LoVo (cell line): ENCODE measurements around the gene ANTXR2.
A peak's percentile ranks its signal among the peaks of the same experiment; 100 is the strongest.
"Not testable (repeated sequence)": the region's sequence is repeated elsewhere in the genome, so short reads cannot be mapped to it uniquely, and the experiment has no call there.

Experiments used
- DNase-seq: peaks from one replicate; pipeline ENCODE4 v3.0.0-alpha.2; 2016; ENCODE audit warnings: low spot score

ANTXR2 gene

DNA sequence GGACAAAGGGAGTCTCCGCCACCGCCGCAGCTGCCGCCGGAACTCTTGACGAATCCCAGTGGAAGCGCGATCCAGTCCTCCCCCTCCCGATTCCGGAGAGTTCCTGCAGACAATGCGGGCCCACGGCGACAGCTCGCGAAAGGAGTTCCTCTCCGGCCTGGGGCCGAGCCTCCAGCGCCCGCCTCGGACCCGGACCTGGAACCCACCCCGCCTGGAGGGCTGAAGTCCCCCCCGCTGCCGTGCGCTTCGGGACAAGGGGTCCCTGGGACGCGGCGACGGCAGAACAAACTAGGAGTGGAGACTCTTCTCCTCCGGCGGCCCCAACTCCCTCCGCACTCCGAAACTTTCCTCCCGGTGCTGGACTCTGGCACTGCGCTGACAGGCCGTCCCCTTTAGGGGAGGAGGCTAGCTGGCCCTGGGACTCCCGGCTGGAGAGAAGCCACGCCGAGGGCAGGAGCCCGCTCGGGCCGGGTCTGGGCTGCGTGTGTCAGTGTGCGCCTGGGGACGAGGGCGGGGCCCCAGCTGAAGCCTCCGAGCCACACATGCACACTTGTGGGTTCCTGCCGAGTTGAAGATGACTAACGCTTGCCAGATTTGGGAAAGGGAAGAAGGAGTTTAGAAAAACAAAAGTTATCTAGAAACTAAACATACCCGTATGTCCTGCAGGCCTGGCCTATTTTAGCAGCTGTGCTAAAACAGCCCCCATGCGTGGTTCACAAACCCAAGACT lies at the start of gene ANTXR2:
Gene ANTXR2, minus strand, starts transcription at position 486 of the 729 bp plus-strand sequence. CDS start 669 bp downstream, outside the sequence.
- DNase-seq, result peak; percentile 82

DNA sequence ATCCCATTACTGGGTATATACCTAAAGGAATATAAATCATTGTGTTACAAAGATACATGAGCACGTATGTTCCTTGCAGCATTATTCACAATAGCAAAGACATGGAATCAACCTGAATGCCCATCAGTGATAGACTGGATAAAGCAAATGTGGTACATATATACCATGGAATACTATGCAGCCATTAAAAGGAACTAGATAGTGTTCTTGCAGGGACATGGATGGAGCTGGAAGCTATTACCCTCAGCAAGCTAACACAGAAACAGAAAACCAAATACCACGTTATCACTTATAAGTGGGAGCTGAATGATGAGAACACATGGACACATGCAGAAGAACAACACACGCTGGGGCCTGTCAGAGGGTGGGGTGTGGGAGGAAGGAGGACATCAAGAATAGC lies 48.8 kb upstream of the ANTXR2 start:
- not testable (repeated sequence) for DNase-seq

DNA sequence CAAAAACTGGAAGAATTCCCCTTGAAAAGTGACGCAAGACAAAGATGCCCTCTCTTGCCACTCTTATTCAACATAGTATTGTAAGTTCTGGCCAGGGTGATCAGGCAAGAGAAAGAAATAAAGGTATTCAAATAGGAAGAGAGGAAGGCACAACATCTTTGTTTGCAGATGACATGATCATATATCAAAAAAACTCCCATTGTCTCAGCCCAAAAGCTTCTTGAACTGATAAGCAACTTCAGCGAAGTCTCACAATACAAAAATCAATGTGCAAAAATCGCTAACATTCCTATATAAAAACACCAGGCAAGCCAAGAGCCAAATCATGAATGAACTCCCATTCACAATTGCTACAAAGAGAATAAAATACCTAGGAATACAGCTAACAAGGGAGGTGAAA lies 46.6 kb upstream of the ANTXR2 start:
- not testable (repeated sequence) for DNase-seq

DNA sequence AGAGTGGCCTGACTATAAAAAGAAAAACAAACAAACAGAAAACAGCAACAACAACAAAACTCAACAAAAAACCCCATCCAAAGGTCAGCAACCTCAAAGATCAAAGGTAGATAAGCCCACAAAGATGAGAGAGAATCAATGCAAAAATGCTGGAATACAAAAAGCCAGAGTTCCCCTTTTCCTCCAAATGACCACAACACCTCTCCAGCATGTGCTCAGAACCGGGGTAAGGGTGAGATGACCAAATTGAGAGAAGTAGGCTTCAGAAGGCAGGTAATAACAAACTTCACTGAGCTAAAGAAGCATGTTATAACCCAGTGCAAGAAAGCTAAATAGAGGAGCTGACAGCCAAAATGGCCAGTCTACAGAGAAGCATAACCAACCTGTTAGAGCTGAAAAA lies 43.5 kb upstream of the ANTXR2 start:
- DNase-seq, result no peak

DNA sequence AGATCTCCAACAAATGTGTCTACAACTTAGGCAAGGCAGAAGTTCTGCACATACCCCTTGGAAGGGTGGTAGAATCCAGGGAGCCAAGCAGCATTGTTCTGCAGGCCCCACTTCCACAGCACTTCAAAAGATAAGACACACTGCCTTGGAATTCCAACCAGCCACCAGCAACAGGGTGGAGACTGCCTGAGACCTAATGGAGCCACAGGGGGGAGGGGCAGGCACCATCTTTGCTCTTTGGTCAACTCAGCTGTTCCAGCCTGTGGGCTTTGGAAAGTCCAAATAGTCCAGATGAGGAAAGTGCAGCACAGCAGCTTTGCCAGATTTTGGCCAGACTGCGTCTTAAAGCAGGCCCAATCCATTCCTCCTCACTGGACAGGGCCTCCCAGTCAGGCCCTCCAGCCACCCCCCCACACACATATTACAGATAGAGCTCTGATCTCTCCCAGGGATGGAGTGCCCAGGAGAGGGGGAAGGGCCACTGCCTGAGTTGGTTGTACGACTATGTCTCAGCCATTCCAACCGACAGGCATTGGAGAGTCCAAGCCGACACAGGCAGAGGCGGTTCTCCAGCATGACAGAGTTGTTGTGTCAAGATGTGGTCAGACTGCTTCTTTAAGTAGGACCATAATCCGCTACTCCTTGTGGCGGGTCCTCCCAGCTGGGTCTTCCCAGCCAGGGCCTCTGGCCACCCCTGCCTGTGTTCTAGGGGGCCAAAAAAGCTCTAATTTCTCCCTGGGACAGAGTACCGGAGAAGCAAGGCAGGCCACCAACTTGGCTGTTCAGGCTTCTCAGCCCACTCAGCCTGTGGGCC lies 42.5 kb upstream of the ANTXR2 start:
- DNase-seq, result no peak

DNA sequence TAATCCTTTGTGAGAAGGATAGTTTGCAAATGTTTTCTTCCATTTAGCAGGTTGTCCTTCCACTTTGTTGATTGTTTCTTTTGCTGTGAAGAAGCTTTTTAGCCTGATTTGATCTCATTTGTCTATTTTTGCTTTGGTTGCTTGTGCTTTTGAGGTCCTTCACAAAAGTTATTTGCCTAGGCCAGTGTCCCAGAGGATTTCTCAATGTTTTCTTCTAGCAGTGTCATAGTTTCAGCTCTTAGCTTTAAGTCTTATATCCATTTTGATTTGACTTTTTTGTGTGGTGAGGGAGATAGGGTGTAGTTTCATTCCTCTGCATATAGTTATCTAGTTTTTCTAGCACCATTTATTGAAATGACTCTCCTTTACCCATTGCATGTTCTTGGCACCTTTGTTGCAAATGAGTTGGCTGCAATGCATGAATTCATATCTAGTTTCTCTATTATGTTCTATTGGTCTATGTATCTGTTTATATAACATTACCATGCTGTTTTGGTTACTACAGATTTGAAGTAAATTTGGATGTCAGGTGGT lies 41.8 kb upstream of the ANTXR2 start:
- no peak for DNase-seq

DNA sequence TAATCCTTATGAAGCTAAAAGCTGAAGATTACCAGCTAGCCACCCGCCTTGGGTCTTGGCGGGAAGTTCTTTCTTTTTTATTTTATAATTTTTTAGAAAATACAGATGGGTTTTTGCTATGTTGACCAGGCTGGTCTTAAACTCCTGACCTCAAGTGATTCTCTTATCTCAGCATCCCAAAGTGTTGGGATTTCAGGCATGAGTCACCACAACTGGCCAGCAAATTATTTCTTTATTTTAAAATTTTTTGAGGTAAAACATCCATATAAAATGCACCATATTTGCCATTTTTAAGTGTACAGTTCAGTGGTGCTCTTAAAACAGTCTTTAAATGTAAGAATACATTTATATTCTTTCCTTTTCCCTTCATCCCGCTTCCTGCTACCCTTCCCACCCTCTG lies 40.6 kb upstream of the ANTXR2 start:
- DNase-seq, result no peak

DNA sequence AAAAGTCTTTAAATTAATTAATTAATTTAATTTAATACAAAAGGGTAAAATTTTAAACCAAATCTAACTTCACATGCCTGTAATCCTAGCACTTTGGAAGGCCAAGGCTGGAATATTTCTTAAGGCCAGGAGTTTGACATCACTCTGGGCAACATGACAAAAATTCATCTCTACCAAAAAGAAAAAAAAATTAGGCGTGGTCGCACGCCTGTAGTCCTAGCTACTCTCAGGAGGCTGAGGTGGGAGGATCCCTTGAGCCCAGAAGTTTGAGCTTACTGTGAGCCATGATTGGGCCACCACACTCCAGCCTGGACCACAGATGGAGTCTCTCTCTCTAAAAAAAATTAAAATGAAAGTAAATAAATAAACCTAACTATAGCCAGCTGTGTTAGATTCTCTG lies 39.2 kb upstream of the ANTXR2 start:
- DNase-seq, result no peak

DNA sequence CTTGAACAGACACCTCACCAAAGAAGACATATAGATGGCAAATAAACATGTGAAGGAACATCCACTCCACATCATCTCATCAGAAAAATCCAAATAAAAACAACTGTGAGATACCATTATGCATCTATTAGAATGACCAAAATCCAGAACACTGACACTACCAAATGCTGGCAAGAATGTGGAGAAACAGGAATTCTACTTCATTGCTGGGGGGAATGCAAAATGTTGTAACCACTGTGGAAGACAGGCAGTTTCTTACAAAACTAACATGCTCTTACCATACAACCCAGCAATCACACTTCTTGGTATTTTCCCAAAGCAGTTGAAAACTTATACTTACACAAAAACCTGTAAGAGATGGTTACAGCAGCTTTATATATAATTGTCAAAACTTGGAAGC lies 38.2 kb upstream of the ANTXR2 start:
- DNase-seq, result no peak

DNA sequence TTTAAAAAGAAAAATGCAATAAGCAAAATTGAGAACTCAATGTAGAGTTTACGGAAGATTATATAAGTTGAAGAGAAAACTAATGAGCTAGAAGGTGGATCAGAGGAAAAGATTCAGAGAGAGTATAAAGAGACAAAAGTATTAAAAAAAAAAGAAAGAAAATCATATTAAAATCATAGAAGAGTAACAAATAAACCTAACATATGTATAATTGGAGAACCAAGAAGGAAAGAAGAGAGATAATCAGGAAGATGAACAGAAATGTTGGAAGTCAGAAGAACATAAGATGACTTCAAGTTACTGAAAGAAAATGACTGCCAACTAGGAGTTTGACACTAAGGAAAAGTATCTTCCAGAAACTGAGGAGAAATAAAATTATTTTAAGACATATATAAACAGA lies 34.3 kb upstream of the ANTXR2 start:
- DNase-seq, result no peak

DNA sequence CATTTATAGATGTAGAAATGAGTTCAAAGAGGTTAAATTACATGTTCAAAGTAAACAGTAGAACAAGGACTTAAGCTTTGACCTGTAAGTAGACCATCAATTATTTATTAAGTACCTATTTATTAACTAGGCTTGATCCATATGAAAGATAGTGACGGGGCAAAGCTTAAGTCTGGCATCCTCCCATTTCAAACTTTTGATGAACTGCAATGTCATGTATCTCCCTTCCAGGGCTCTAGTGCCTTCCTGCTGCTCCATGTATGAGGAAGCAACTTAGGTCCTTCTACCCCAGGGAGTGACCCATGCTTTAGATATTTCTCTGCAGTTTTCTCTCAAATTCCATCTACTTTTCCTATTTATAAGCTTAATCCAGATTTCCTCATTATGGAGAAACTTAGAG lies 31.9 kb upstream of the ANTXR2 start:
- no peak for DNase-seq

DNA sequence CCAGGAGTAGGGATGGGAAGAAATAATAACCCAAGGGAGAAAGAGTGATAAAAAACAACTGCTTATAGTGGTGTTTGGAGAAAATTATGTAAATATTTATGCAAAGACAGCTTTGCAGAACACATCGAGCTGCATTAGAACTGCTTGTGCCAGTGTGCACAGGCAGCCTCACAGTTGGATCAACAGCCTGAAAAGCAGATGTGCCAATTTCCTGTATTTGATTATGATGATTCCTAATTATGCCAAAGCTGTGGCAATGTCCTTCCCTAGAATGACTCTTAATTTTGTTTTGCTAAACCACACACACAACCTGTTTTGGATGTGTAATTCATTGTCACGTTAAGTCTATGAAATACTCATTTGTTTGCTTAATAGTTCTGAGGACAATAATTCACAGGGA lies 30.6 kb upstream of the ANTXR2 start:
- DNase-seq, result no peak

DNA sequence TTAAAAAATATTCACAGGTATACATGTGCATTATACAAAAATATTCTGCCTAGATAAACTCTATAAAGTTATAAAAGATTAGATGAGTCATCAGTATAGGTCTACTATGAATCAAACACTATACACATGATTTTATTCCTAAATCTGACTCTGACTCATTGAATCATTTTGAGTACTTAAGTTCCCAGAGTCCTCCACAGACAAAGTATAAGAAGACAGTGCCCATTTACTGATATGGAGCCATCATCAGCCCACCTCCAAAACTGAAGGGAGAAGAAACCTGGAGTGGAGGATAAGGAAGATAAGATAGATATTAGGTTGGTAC lies 28.7 kb upstream of the ANTXR2 start:
- peak; percentile 23 for DNase-seq

DNA sequence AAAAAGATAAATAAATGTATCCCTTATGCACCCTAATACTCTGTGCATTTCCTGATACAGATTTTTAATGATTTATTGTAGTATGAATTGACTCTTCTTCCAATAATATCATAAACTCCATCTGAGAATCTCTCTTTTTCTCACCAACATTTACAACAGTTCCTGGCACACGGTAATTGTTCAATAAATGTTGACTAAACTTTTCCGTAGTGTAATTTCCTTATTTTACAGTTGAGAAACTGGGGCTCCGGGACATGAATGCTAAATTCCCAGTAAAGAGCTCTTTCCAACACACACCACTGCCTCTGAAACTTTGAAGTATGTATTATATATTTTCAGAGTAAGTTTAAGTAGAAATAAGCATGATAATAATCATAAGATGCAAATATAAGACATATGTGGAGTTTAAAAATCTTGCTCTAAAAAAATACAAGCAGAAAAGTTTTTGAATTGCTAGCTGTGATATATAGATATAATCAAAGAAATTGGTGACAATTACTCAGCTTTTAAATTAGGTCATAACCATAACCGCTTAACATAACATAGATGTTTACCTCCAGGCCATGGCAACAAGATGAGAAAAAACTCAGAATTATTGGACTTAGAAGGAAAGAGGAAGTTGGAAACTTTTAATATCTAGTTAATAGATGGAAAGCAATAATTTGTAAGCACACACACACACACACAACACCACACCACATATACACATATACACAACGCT lies 28.2 kb upstream of the ANTXR2 start:
- peak; percentile 6 for DNase-seq

DNA sequence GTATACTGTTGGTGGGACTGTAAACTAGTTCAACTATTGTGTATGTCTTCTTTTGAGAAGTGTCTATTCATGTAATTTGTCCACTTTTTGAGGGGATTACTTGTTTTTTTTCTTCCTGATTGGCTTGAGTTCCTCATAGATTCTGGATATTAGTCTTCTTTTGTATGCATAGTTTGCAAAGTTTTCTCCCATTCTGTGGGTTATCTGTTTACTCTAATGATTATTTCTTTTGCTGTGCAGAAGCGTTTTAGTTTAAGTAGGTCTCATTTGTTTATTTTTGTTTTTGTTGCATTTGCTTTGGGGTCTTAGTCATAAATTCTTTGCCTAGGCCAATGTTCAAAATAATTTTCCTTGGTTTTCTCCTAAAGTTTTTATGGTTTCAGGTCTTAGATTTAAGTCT lies 26.6 kb upstream of the ANTXR2 start:
- DNase-seq, result no peak

DNA sequence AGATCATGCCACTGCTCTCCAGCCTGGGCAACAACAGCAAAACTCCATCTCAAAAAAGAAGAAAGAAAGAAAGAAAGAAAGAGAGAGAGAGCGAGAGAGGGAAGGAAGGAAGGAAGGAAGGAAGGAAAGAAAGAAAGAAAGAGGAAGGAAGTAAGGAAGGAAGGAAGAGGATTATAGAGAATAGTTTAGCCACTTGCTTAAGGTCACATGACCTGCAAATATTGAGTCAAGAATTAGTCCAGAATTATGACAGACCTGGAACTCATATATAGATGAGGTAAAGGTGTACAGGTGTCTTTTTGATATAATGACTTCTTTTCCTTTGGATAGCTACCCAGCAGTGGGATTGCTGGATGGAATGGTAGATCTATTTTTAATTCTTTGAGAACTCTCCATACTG lies 25.6 kb upstream of the ANTXR2 start:
- no peak for DNase-seq

DNA sequence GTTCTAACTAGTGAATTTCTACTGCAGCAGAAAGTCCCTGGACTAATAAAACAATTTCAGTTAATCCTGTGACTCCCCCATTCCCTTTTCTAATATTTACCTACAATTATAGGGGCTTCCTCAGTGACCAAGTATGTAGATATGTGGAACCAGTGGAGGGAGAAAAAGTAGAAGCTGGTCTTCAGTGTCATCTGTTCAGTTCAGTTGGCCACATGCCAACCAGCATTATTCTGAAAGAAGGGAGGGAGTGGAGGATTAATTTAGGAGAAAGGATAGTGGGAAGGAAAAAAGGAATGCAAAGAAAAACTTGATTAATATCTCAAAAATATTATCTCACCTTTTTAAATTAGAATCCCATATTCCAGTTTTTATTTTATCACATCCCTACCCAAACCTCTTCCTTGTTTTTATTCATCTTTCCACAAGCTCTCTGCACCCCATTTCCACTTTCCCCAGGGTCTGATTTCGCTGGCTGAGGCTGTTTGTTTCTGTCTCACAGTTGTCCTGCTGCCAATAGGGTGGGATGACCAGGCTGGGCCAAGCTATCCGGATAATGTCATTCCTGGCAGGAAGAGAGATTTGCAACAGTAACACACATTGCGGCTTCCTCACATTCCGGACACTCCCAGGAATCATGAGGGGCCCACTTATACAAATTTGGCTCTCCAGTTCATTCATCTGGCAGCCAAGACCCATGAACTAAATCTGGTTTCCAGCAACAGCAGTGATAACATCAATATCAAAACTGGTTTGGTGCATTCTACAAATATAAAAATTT lies 24.6 kb upstream of the ANTXR2 start:
- peak; percentile 7 for DNase-seq

DNA sequence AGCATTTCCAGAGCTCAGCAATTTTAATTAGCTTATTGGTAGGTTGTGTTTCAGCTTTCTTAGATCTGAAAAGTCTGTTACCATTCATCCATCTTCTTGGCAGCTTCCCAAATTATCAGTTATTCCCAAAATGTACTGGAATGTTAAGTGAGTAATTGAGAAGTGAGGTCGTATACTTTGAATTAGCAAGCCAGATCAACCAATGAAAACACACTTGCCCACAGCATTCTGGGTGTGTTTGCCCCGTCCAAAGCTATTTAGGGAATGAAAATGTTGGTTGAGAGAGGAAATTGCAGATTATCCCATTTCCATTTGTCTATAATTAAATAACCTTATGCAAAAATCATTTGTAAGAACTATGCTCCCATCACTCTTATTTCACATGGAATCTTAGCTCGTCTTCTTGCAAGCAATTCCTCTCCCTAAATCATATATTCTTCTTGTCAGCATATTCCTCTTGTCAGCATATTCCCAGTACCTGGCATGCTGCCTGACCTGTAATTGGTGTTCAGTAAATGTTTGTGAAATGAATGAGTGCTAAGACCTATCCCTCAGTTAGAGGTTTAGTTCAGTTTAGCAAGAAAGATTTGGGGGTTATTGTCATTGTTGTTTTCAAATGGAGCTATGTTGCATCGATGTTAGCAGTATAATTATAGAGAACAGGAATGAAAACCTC lies 23.3 kb upstream of the ANTXR2 start:
- DNase-seq, result no peak

DNA sequence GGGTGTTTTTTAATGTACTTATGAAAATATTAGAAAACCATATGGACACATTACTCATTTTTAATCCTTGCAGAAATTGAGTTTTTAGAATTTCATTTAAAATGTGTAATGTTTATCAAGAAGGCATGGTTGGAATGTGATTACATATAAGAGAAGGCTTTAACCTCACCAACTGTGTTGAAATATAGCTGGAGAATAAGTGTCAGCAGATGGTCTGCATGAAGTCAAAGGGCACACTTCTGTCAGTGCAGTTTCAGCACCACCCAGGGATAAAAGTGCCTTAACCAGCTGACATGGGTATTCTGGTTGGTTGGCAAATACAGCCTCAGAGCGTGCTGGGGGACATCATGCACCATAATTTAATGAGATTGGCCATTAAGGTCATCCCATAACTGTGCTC lies 21.2 kb upstream of the ANTXR2 start:
- DNase-seq, result no peak

DNA sequence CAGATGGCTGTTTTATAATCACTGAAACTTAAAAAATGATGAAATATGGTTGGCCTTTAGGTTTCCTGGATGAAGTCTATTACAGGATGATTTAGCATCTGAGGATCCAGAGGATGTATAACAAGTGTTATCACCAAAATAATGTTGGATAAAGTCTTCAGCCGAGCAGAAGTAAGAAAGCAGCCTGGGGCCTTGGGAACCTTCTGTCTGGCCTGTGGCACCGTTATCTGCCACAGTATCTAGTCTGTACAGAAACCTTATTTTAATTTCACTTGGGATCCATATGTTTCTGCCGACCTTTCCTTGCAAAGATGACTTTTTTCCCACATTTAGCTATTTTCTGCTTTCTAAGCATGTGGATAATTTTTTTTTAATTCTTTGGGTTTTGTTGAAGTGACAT lies 20.5 kb upstream of the ANTXR2 start:
- no peak for DNase-seq

DNA sequence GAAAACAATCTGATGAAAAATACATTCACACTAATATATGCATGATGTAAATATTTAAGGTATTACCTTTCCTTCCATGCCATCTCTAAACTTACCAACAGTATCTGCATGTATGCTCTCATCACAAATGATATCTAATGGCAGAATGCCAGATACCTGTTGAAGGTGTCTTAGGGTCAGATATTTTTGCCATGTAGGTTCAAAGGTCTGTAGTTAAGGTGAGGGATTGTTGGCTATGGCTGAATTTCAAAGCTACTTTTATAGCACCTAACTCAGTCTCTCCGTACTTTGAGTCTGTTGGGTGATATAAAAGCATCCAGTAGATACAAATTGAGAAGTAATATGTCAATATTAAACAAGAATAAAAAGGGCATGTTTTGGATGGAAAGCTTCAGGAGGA lies 19.8 kb upstream of the ANTXR2 start:
- DNase-seq, result no peak
